Measurements from ENCODE around the gene SYDE2.

DNA sequence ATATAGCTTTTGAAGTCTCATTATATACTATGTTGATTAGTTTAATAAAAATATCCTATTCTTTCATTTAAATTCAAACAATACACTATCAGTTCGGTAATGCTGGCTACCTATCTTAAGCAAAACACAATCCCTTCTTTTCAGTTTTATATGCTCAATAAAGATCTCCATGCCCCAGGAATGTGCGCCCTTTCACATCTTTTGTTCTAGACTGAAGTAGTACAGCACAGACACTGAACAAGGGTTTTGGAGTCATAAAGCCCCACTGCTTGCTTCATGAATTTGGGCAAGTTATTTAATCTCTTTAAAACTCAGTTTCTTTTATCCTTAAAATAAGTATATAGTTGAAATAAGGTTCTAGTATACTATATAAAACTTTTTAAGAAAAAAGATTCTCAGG lies 22.4 kb downstream of the SYDE2 start:
- TF ChIP-seq CTCF (IDR thresholded peaks at IDR 0.05) (no peak), POLR2AphosphoS5 (IDR thresholded peaks at IDR 0.05) (no peak), EP300 (IDR thresholded peaks at IDR 0.05) (no peak), POLR2A (IDR thresholded peaks at IDR 0.05) (no peak)

Measured in stomach (tissue), 4 donors.